ENCODE measurements around the gene CTCF.

The CTCF gene

GRCh38 chr16:67666032-67666551, 103.8 kb downstream of the CTCF start:
- TF ChIP-seq CTCF (IDR thresholded peaks at IDR 0.05; ENCODE audit: low read depth, low read length): no peak
- H3K4me3 ChIP-seq (ENCODE audit: low read depth, low read length): peak overlapping the region; percentile 64

- peak within 1 kb of the TSS; percentile 64 for H3K4me3 ChIP-seq (ENCODE audit: low read depth, low read length)
- no peak for TF ChIP-seq CTCF (IDR thresholded peaks at IDR 0.05; ENCODE audit: low read depth, low read length)
These were observed 104.5 kb downstream of the CTCF start, which contains the start of the genes C16orf86 and ENKD1 for GRCh38 chr16:67666559-67667452. TSS of gene C16orf86 (plus strand) at chr16:67666814. CDS start at chr16:67666971, 157 bp downstream. TSS of gene ENKD1 (minus strand) at chr16:67666750. CDS start at chr16:67666442, 308 bp downstream.

GRCh38 chr16:67667453-67667816, 105.1 kb downstream of the CTCF start:
- no peak overlapping the region for H3K4me3 ChIP-seq (ENCODE audit: low read depth, low read length)
- no peak for TF ChIP-seq CTCF (IDR thresholded peaks at IDR 0.05; ENCODE audit: low read depth, low read length)

- H3K4me3 ChIP-seq (ENCODE audit: low read depth, low read length): no peak overlapping the region
- TF ChIP-seq CTCF (IDR thresholded peaks at IDR 0.05; ENCODE audit: low read depth, low read length): peak; percentile 68
These were observed 105.6 kb downstream of the CTCF start for GRCh38 chr16:67667817-67668494.

- TF ChIP-seq CTCF (IDR thresholded peaks at IDR 0.05; ENCODE audit: low read depth, low read length): no peak
- no peak overlapping the region for H3K4me3 ChIP-seq (ENCODE audit: low read depth, low read length)
These were observed 106.3 kb downstream of the CTCF start for GRCh38 chr16:67668495-67669157.

- TF ChIP-seq CTCF (IDR thresholded peaks at IDR 0.05; ENCODE audit: low read depth, low read length): no peak
- no peak overlapping the region for H3K4me3 ChIP-seq (ENCODE audit: low read depth, low read length)
These were observed 107.3 kb downstream of the CTCF start for GRCh38 chr16:67669499-67670101.

All from WI38 (cell line).